Measurements from ENCODE around the gene ABCC2. TPM values are rescaled to one million over a fixed set of nuclear protein-coding genes. Genes with fewer than 3 reads are reported as not detected.

ABCC2 gene
- total and polyA plus RNA-seq, 2 of the 4 experiments (the other 2 are of a cell fraction) = 0.21 to 0.36 TPM

DNA sequence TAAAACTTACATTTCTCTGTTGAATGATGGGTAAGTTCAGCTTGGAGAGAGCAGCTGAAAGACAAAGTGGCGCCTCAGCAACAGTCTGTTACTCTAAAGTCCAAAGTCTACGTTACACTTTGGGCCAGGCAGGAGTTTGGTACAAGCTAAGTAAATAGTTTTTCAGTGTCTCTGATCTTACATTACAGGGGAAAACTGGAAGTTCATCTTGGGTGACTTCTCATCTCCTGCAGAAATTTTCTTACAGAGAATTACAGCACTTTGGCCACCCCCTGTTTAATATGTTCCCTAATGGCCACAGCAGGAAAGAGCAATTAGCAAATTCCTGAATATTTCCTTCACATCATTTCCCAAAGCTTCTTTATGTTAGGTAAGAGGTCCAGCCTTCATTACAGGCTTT is 67.1 kb downstream of the ABCC2 start:
- in situ Hi-C loops (cut with MboI; ENCODE audit: low sequenced_read_pairs) = loop anchor here (5.0 to 10.0 kb wide), 2 partner anchors 198 to 335 kb away; partner anchors contain the start of gene ERLIN1
- CTCF ChIA-PET = interaction anchor here (0.6 to 1.1 kb wide), 4 partner anchors 15 to 196 kb away, joined by 3 to 7 read pairs (median 4); no protein-coding TSS in a partner anchor

More for the DNA sequence above, 67.1 kb downstream of the ABCC2 start:
- peaks cover 4% of the 10 kb centered on the region; the same call in 1 of the 2 replicates for H3K9me1 ChIP-seq (ENCODE audit: insufficient read depth, low read length)
- H3K4me1 ChIP-seq (ENCODE audit: control insufficient read depth, insufficient read depth, low read length) = no peaks in the 10 kb centered on the region
- POLR2A ChIA-PET (ENCODE audit: unreplicated experiment) = no interaction called here
- H3K4ac ChIP-seq (ENCODE audit: low read depth, low read length) = no peak overlapping the region
- 100% methylated on average over 1 of the region's 2 CpGs; no CpG with 5 or more reads in 1 of the 2 experiments for WGBS, 2 experiments (ENCODE audit: extremely low coverage in 2 of 2, insufficient read length in 1 of 2)
- no peak overlapping the region for H2BK20ac ChIP-seq (ENCODE audit: low read depth, low read length)
- H3K4me2 ChIP-seq (ENCODE audit: low read depth, low read length) = no peak overlapping the region
- no peak overlapping the region for H4K8ac ChIP-seq (ENCODE audit: low read depth in 2 of 2, low read length in 2 of 2)
- intact Hi-C loops (cut with micrococcal nuclease) = loop anchor here (5.0 to 10.0 kb wide), 2 partner anchors 158 to 215 kb away; partner anchors contain the start of gene DNMBP
- H4K20me1 ChIP-seq (ENCODE audit: insufficient read depth, low read length) = no peaks in the 10 kb centered on the region
- H4K5ac ChIP-seq (ENCODE audit: low read depth, low read length) = no peak overlapping the region
- no peaks in the 10 kb centered on the region for H3K79me1 ChIP-seq (ENCODE audit: low read depth in 1 of 2, low read length in 2 of 2)
- H2BK5ac ChIP-seq (ENCODE audit: low read depth, low read length, poor library complexity, severe bottlenecking) = no peak overlapping the region
- no peak overlapping the region for H3K23ac ChIP-seq (ENCODE audit: low read depth, low read length)
- no peak overlapping the region for H2BK120ac ChIP-seq (ENCODE audit: low read depth, low read length)
- no peak overlapping the region for H3K9ac ChIP-seq (ENCODE audit: low read depth, low read length)
- H3K18ac ChIP-seq (ENCODE audit: low read depth, low read length) = no peak overlapping the region
- H3K27ac ChIP-seq (ENCODE audit: insufficient read depth, low read length) = no peak overlapping the region
- no peak overlapping the region for H2AFZ ChIP-seq (replicated peaks; ENCODE audit: low read length, poor library complexity)
- H3K56ac ChIP-seq (ENCODE audit: extremely low read depth, insufficient read depth, low read length) = no peak overlapping the region
- H2BK15ac ChIP-seq (ENCODE audit: low read depth, low read length) = no peak overlapping the region
- dilution Hi-C loops (cut with HindIII; ENCODE audit: low sequenced_read_pairs, unreplicated experiment) = no loop called here
- no TSS peak for BruUV-seq (replicated peaks)
- no peak overlapping the region for H2AK9ac ChIP-seq (replicated peaks; ENCODE audit: low read depth, low read length, poor library complexity)
- H3K14ac ChIP-seq (replicated peaks; ENCODE audit: low read depth, low read length) = no peak overlapping the region
- H4K91ac ChIP-seq (ENCODE audit: insufficient read depth, low read depth, low read length) = no peak overlapping the region
- H3K27me3 ChIP-seq (ENCODE audit: control insufficient read depth, insufficient read depth, low read length) = no peaks in the 10 kb centered on the region
- DNase-seq (no peak), ATAC-seq (ENCODE audit: low read depth) (no peak)
- H3K36me3 ChIP-seq (ENCODE audit: control insufficient read depth, insufficient read depth, low read length) = no peaks in the 10 kb centered on the region
- H3K4me3 ChIP-seq (ENCODE audit: insufficient read depth, low read depth, low read length) = no peak overlapping the region
- H2AK5ac ChIP-seq (ENCODE audit: low read depth, low read length) = no peak overlapping the region
- TF ChIP-seq CEBPB (IDR thresholded peaks at IDR 0.05; ENCODE audit: low read depth, low read length) = no peak
- no peak for TF ChIP-seq POLR2A (IDR thresholded peaks at IDR 0.05; ENCODE audit: low read depth, low read length)
- no peak for TF ChIP-seq CTCF (conservative IDR thresholded peaks at IDR 0.05; ENCODE audit: low read depth, low read length)
- TF ChIP-seq NFE2L2 (IDR thresholded peaks at IDR 0.05; ENCODE audit: low read depth, low read length) = no peak
- TF ChIP-seq CHD1 (IDR thresholded peaks at IDR 0.05; ENCODE audit: low read depth, low read length) = no peak
- no peak for TF ChIP-seq MAZ (IDR thresholded peaks at IDR 0.05; ENCODE audit: borderline replicate concordance, low read depth, low read length)
- TF ChIP-seq ELK1 (IDR thresholded peaks at IDR 0.05; ENCODE audit: borderline replicate concordance, low read depth, low read length) = no peak
- no peak for TF ChIP-seq USF2 (IDR thresholded peaks at IDR 0.05; ENCODE audit: low read depth, low read length)
- TF ChIP-seq MXI1 (IDR thresholded peaks at IDR 0.05; ENCODE audit: borderline replicate concordance, low read depth, low read length) = no peak
- no peak for TF ChIP-seq FOS (IDR thresholded peaks at IDR 0.05; ENCODE audit: low read depth, low read length)
- no peak for TF ChIP-seq RFX5 (IDR thresholded peaks at IDR 0.05; ENCODE audit: low read depth, low read length)
- TF ChIP-seq RCOR1 (IDR thresholded peaks at IDR 0.05; ENCODE audit: insufficient replicate concordance, low read length) = no peak
- TF ChIP-seq RAD21 (IDR thresholded peaks at IDR 0.05; ENCODE audit: low read length) = no peak
- no peak for TF ChIP-seq MAFK (IDR thresholded peaks at IDR 0.05; ENCODE audit: low read depth, low read length)
- no peak for TF ChIP-seq BHLHE40 (IDR thresholded peaks at IDR 0.05; ENCODE audit: low read depth, low read length)
- TF ChIP-seq SMC3 (IDR thresholded peaks at IDR 0.05; ENCODE audit: low read depth, low read length) = no peak
- no peaks in the 10 kb centered on the region for H3K9me3 ChIP-seq (ENCODE audit: control insufficient read depth, insufficient read depth, low read length)

Data from IMR-90 (cell line).